DOHH2 (cell line): ENCODE results near the gene MPPED1.

ENCODE experiments used
- H3F3A ChIP-seq: fragments of 200-600 bp; sonication (generic), shearing (Covaris generic); 2 replicates; pipeline ENCODE4 v1.6.0; 2016; ENCODE audit warnings: antibody characterized with exemption, mild to moderate bottlenecking; ENCODE audit not compliant: control insufficient read depth, insufficient read depth
- H3K27ac ChIP-seq: fragments of 200-600 bp; sonication (generic); 2 replicates; pipeline ENCODE4 v1.5.1; 2014; ENCODE audit warnings: low read depth, mild to moderate bottlenecking, low read length, moderate library complexity
- H3K27me3 ChIP-seq: fragments of 200-600 bp; sonication (generic); 2 replicates; pipeline ENCODE4 v1.6.1; 2014; ENCODE audit warnings: mild to moderate bottlenecking, low read length, mixed read lengths; ENCODE audit not compliant: control insufficient read depth
- H3K36me3 ChIP-seq: fragments of 200-600 bp; sonication (generic); 2 replicates; pipeline ENCODE4 v1.6.1; 2014; ENCODE audit warnings: mild to moderate bottlenecking, low read length, moderate library complexity, mixed read lengths; ENCODE audit not compliant: control insufficient read depth
- H3K4me1 ChIP-seq: fragments of 200-600 bp; sonication (generic); 2 replicates; pipeline ENCODE4 v1.6.1; 2014; ENCODE audit warnings: mild to moderate bottlenecking, low read length, mixed read lengths; ENCODE audit not compliant: control insufficient read depth
- H3K4me2 ChIP-seq: fragments of 200-600 bp; sonication (generic); 2 replicates; pipeline ENCODE4 v1.6.0; 2014; ENCODE audit warnings: mild to moderate bottlenecking, low read length, moderate library complexity
- H3K4me3 ChIP-seq: fragments of 200-600 bp; sonication (generic); 2 replicates; pipeline ENCODE4 v1.5.1; 2014; ENCODE audit warnings: mild to moderate bottlenecking, low read length, mixed read lengths
- H3K79me2 ChIP-seq: fragments of 200-600 bp; sonication (generic); 2 replicates; pipeline ENCODE4 v1.6.1; 2014; ENCODE audit warnings: mild to moderate bottlenecking, low read length, mixed read lengths; ENCODE audit not compliant: control insufficient read depth
- H3K9me2 ChIP-seq: fragments of 200-600 bp; sonication (generic); replicated peaks from 2 replicates; pipeline ENCODE4 v1.6.1; 2014; ENCODE audit warnings: mild to moderate bottlenecking, low read length, mixed read lengths; ENCODE audit not compliant: control insufficient read depth
- H3K9me3 ChIP-seq: fragments of 200-600 bp; sonication (generic); 2 replicates; pipeline ENCODE4 v1.6.1; 2014; ENCODE audit warnings: antibody characterized with exemption, low read length, mixed read lengths; ENCODE audit not compliant: control insufficient read depth, insufficient read depth
- H4K20me1 ChIP-seq: fragments of 200-600 bp; sonication (generic); 2 replicates; pipeline ENCODE4 v1.6.0; 2014; ENCODE audit warnings: low read depth, mild to moderate bottlenecking, antibody characterized with exemption, low read length, moderate library complexity; ENCODE audit not compliant: control insufficient read depth, insufficient read depth
- EZH2phosphoT487 ChIP-seq: fragments of 200-600 bp; sonication (generic); IDR thresholded peaks from 2 replicates; pipeline ENCODE4 v1.6.1; 2017; ENCODE audit warnings: borderline replicate concordance, mild to moderate bottlenecking, antibody characterized with exemption, low read length, moderate library complexity, mixed read lengths
- TF ChIP-seq, protein P1 (sequence below): fragments of 200-600 bp; sonication (generic); IDR thresholded peaks from one replicate; pipeline ENCODE4 v1.5.1; 2014; ENCODE audit warnings: antibody characterized with exemption, mild to moderate bottlenecking, low read depth, low read length; ENCODE audit not compliant: poor library complexity, severe bottlenecking

MPPED1 gene

DNA sequence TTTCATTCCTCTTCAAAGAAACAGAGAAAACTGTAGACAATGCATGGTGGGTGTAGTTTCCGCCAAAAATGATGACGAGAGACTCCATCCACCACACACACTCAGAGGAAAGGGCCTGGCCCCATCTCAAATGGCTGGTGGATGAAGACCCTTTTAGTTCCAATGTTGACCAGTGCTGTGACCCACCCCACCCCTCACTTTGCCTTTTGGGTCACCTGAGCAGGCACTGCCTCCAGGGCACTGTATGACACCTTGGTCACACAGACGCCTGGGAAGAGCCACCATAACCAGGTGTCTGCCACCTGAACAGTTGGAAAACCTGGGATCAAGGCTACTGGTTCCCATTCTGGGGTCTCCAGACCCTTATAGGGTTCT lies 121.3 kb downstream of the MPPED1 start:
- Histone ChIP-seq H3K4me2 (no peak overlapping the region), H3K36me3 (no peaks in the 10 kb centered on the region), H3K4me1 (no peaks in the 10 kb centered on the region), H3K9me3 (no peaks in the 10 kb centered on the region), H3K27me3 (no peaks in the 10 kb centered on the region), H3K79me2 (no peaks in the 10 kb centered on the region), H3K9me2 (no peaks in the 10 kb centered on the region), H3F3A (no peaks in the 10 kb centered on the region), H3K4me3 (no peak overlapping the region), H4K20me1 (no peaks in the 10 kb centered on the region), H3K27ac (no peak overlapping the region)
- TF ChIP-seq EZH2phosphoT487: no peak
- TF ChIP-seq, protein P1, sequence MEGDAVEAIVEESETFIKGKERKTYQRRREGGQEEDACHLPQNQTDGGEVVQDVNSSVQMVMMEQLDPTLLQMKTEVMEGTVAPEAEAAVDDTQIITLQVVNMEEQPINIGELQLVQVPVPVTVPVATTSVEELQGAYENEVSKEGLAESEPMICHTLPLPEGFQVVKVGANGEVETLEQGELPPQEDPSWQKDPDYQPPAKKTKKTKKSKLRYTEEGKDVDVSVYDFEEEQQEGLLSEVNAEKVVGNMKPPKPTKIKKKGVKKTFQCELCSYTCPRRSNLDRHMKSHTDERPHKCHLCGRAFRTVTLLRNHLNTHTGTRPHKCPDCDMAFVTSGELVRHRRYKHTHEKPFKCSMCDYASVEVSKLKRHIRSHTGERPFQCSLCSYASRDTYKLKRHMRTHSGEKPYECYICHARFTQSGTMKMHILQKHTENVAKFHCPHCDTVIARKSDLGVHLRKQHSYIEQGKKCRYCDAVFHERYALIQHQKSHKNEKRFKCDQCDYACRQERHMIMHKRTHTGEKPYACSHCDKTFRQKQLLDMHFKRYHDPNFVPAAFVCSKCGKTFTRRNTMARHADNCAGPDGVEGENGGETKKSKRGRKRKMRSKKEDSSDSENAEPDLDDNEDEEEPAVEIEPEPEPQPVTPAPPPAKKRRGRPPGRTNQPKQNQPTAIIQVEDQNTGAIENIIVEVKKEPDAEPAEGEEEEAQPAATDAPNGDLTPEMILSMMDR: no peak

DNA sequence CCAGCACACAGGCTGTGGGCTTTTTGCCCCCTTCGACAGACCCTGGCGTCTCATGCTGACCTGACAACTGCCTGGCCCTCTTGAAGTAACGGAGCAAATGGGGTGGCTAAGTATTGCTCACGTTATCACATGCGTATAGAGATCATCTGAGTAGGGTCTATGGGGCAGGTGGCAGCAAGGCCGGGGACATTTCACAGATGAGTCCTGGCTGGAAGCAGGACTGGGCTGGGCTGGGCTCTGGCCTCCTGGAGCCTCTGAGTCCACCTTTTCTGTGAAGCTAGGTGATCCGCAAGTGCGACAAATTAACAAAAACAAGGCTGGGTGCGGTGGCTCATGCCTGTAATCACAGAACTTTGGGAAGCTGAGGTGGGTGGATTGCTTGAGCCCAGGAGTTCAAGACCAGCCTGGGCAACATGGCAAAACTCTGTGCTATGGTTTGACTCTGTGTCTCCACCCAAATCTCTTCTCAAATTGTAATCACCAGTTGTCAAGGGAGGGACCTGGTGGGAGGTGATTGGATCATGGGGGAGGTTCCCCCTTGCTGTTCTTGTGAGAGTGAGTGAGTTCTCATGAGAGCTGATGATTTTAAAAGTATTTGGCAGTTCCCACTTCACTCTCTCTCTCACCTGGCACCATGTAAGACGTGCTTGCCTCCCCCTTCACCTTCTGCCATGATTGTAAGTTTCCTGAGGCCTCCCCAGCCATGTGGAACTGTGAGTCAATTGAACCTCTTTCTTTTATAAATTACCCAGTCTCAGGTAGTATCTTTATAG lies 122.0 kb downstream of the MPPED1 start:
- H3K4me3 ChIP-seq: no peak overlapping the region
- H3K27ac ChIP-seq: no peak overlapping the region
- H3K9me2 ChIP-seq: no peaks in the 10 kb centered on the region
- no peaks in the 10 kb centered on the region for H3K9me3 ChIP-seq
- H3F3A ChIP-seq: no peaks in the 10 kb centered on the region
- H3K36me3 ChIP-seq: no peaks in the 10 kb centered on the region
- no peaks in the 10 kb centered on the region for H4K20me1 ChIP-seq
- no peaks in the 10 kb centered on the region for H3K4me1 ChIP-seq
- no peaks in the 10 kb centered on the region for H3K79me2 ChIP-seq
- TF ChIP-seq, protein P1: no peak
- no peak for TF ChIP-seq EZH2phosphoT487
- H3K4me2 ChIP-seq: no peak overlapping the region
- no peaks in the 10 kb centered on the region for H3K27me3 ChIP-seq

DNA sequence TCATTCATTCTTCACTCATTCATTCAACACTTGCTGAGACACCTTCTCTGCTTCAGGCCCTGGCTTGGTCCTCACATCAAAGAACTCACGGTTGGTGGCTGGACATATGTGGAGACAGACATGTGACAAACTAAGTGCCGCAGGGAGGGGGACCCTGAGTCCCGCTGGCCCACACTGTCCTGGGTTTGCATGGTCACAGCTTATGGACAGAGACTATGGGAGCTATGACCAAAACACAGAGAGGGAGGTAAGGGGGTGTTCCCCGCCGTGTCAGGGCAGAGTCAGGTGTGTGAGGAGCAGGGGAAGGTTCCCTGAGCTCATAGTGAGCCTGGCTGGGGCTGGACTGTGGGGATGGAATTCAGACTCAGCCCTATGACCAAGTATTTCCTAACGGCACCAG lies 123.1 kb downstream of the MPPED1 start:
- no peak for TF ChIP-seq EZH2phosphoT487
- TF ChIP-seq, protein P1: no peak
- Histone ChIP-seq H3F3A (no peaks in the 10 kb centered on the region), H3K27ac (no peak overlapping the region)

More for the DNA sequence above, 123.1 kb downstream of the MPPED1 start:
- no peaks in the 10 kb centered on the region for H3K27me3 ChIP-seq
- no peaks in the 10 kb centered on the region for H3K9me3 ChIP-seq
- H3K9me2 ChIP-seq: no peaks in the 10 kb centered on the region
- H3K79me2 ChIP-seq: no peaks in the 10 kb centered on the region
- H4K20me1 ChIP-seq: no peaks in the 10 kb centered on the region
- no peaks in the 10 kb centered on the region for H3K36me3 ChIP-seq
- H3K4me3 ChIP-seq: no peak overlapping the region
- H3K4me1 ChIP-seq: no peaks in the 10 kb centered on the region
- H3K4me2 ChIP-seq: no peak overlapping the region
